ENCODE measurements around the gene SLC7A14. TPM values are rescaled to one million over a fixed set of nuclear protein-coding genes. Genes with fewer than 3 reads are reported as not detected.

The SLC7A14 gene
- total and polyA plus RNA-seq, 2 donors (not counting 3 experiments of a cell fraction or from before 2014, with no cell fraction given): 0.07 to 0.57 TPM

- FAIRE-seq: no peak
- CTCF ChIA-PET: no interaction called here
- Histone ChIP-seq H3K4me2 (ENCODE audit: insufficient read depth, low read length) (no peak overlapping the region), H3K9ac (replicated peaks; ENCODE audit: extremely low read depth, insufficient read depth, low read length) (no peak overlapping the region), H3K27ac (ENCODE audit: insufficient read depth, low read depth, low read length) (no peak overlapping the region), H3K4me3 (replicated peaks in 1 of 3; ENCODE audit: insufficient read depth in 1 of 3, low read depth in 1 of 3, low read length in 3 of 3) (no peak overlapping the region), H3K4me1 (ENCODE audit: control insufficient read depth, extremely low read depth, insufficient read depth, low read length) (peaks cover 12% of the 10 kb centered on the region), H3K9me1 (replicated peaks; ENCODE audit: control insufficient read depth, extremely low read depth, insufficient read depth, low read length) (no peaks in the 10 kb centered on the region), H3K36me3 (ENCODE audit: control insufficient read depth in 2 of 2, extremely low read depth in 1 of 2, insufficient read depth in 2 of 2, low read length in 2 of 2) (no peaks in the 10 kb centered on the region), H3K79me2 (ENCODE audit: control insufficient read depth, insufficient read depth, low read length) (no peaks in the 10 kb centered on the region), H3K27me3 (ENCODE audit: control insufficient read depth in 2 of 2, insufficient read depth in 2 of 2, low read length in 2 of 2) (no peaks in the 10 kb centered on the region), H2AFZ (ENCODE audit: low read depth, low read length) (no peak overlapping the region), H3K9me3 (replicated peaks; ENCODE audit: control insufficient read depth, insufficient read depth, low read length) (no peaks in the 10 kb centered on the region), H4K20me1 (replicated peaks; ENCODE audit: control insufficient read depth, extremely low read depth, insufficient read depth, low read length) (no peaks in the 10 kb centered on the region)
- no peak for DNase-seq (ENCODE audit: low read depth, low spot score)
- TF ChIP-seq POLR2A (IDR thresholded peaks at IDR 0.05; ENCODE audit: low read depth, low read length): no peak
- TF ChIP-seq POLR2AphosphoS5 (IDR thresholded peaks at IDR 0.05; ENCODE audit: insufficient read depth, low read depth, low read length): no peak
- no peak for TF ChIP-seq EZH2 (IDR thresholded peaks at IDR 0.05; ENCODE audit: borderline replicate concordance, low read depth, low read length, severe bottlenecking)
- TF ChIP-seq CTCF (IDR thresholded peaks at IDR 0.05; ENCODE audit: extremely low read depth in 1 of 2, insufficient read depth in 1 of 2, low read depth in 1 of 2, low read length in 2 of 2): no peak
- no peak for TF ChIP-seq FOS (IDR thresholded peaks at IDR 0.05; ENCODE audit: borderline replicate concordance, insufficient read depth, low read length)
- no peak for TF ChIP-seq JUN (IDR thresholded peaks at IDR 0.05; ENCODE audit: borderline replicate concordance, insufficient read depth, insufficient read length, low read depth)
- TF ChIP-seq MAX (IDR thresholded peaks at IDR 0.05; ENCODE audit: insufficient read depth, insufficient read length): no peak
- no peak for TF ChIP-seq GATA2 (IDR thresholded peaks at IDR 0.05; ENCODE audit: insufficient read depth, insufficient read length, low read depth, low read length)
- no peak for TF ChIP-seq MYC (IDR thresholded peaks at IDR 0.05; ENCODE audit: low read depth, low read length)
- intact Hi-C loops (cut with micrococcal nuclease): loop anchor here (5.0 kb wide), 1 partner anchor 250 kb away; no protein-coding TSS in a partner anchor
- BruUV-seq (replicated peaks): no TSS peak
- dilution Hi-C loops (cut with MboI; ENCODE audit: extremely low pct_ligation_motif_present, low sequenced_read_pairs): no loop called here
- POLR2A ChIA-PET: no interaction called here
Observed at GRCh38 chr3:170562080-170562479, 23.8 kb downstream of the SLC7A14 start.
